Dermis lymphatic vessel endothelial cell (primary cell): ENCODE results near the gene SLC5A1. TPM values are rescaled to one million over a fixed set of nuclear protein-coding genes. Genes with fewer than 3 reads are reported as not detected.

Experiments
- total RNA-seq: library from RNA; depleted of rRNA; stranded (reverse); fragments of >200 nt; gene quantifications from 2 replicates; pipeline ENCODE4 v1.2.1, GENCODE V29; 2014

The SLC5A1 gene
- 0.09 and 0.33 TPM in 2 replicates for total RNA-seq

DNA sequence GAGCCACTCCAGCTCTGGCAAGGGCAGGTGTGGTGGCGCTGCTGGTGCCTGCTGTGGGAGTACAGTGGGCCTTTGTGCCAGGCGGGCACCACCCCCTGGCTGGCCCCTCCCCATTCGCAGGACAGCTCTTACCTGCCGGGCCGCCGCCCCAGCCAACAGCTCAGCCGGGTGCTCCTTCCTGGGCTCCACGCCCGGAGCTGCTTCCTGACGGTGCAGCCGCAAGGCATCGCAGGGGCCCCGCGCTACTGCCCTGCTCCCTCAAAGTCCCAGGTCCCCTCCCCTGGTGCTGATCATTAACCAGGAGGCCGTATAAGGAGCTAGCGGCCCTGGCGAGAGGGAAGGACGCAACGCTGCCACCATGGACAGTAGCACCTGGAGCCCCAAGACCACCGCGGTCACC, at the start of gene SLC5A1:
Gene SLC5A1, plus strand, starts transcription at position 338 of the 400 bp plus-strand sequence. Its CDS starts 21 bp downstream, at position 359.

GRCh38 chr22:32158712-32159533, 115.9 kb downstream of the SLC5A1 start, which contains the start of gene C22orf42:
Gene C22orf42, minus strand, starts transcription at chr22:32159303. Its CDS starts 88 bp downstream, at chr22:32159215.

Other genes with a start within 250 kb of the SLC5A1 start
- gene YWHAH, start 98.7 kb upstream of the SLC5A1 start, total RNA-seq: 92.7 and 112 TPM in 2 replicates
- gene C22orf42, start 116.0 kb downstream of the SLC5A1 start, total RNA-seq: not detected in 2 replicates
- gene RFPL2, start 161.8 kb downstream of the SLC5A1 start, total RNA-seq: under 0.01 and 0.09 TPM in 2 replicates
- 3.1 and 5.7 TPM in 2 replicates for gene SLC5A4, start 212.1 kb downstream of the SLC5A1 start, total RNA-seq